ENCODE data around the gene PRL.

- TF ChIP-seq CTCF (IDR thresholded peaks at IDR 0.05), result no peak
- no peak for TF ChIP-seq POLR2A (IDR thresholded peaks at IDR 0.05)
These were observed 25.8 kb downstream of the PRL start for GRCh38 chr6:22271081-22271480.

Data from heart left ventricle (tissue), 13 donors.